GM21390 (cell line): ENCODE data around the gene CDK11B.

Experiments used
- ATAC-seq: cut with Tn5 transposase; IDR thresholded peaks from one replicate; pipeline ENCODE4 v1.9.1; 2021; ENCODE audit not compliant: unreplicated experiment

Gene CDK11B

GRCh38 chr1:1628754-1629429 is 29.9 kb downstream of the CDK11B start:
- ATAC-seq: no peak

DNA sequence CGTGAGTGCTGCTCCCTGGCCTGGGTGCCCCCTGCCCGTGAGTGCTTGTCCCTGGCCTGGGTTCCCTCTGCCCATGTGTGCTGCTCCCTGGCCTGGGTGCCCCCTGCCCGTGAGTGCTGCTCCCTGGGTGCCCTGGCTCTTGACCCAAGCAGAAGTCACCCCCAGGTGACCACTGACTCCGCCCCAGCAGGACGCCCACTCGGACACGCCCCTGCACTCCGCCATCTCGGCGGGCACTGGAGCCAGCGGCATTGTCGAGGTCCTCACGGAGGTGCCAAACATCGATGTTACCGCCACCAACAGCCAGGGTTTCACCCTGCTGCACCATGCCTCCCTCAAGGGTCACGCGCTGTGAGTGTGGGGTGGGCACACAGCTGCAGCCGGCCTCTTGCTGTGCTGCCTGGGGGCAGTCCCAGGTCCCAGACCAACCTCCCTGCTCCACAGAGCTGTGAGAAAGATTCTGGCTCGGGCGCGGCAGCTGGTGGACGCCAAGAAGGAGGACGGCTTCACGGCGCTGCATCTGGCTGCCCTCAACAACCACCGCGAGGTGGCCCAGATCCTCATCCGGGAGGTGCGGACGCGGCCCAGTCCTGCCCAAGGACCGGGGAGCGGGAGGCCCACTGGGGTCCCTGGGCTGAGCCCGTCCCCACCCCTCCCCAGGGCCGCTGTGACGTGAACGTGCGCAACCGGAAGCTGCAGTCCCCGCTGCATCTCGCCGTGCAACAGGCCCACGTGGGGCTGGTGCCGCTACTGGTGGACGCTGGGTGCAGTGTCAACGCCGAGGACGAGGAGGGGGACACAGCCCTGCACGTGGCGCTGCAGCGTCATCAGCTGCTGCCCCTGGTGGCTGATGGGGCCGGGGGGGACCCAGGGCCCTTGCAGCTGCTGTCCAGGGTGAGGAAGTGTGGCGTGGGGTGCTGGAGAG is 30.7 kb downstream of the CDK11B start:
- no peak for ATAC-seq

DNA sequence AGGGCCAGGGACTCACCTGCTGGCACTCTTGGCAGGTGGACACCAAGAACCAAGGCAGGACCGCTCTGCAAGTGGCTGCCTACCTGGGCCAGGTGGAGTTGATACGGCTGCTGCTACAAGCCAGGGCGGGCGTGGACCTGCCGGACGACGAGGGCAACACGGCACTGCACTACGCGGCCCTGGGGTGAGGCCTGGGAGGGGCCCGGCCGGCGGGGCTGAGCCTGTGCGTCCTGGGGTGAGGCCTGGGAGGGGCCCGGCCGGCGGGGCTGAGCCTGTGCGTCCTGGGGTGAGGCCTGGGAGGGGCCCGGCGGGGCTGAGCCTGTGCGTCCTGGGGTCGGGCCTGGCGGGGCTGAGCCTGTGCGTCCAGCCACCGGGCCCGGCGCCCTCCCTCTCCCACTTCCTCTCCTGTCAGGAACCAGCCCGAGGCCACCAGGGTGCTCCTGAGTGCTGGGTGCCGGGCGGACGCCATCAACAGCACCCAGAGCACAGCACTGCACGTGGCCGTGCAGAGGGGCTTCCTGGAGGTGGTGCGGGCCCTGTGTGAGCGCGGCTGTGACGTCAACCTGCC is 31.5 kb downstream of the CDK11B start:
- ATAC-seq: no peak

DNA sequence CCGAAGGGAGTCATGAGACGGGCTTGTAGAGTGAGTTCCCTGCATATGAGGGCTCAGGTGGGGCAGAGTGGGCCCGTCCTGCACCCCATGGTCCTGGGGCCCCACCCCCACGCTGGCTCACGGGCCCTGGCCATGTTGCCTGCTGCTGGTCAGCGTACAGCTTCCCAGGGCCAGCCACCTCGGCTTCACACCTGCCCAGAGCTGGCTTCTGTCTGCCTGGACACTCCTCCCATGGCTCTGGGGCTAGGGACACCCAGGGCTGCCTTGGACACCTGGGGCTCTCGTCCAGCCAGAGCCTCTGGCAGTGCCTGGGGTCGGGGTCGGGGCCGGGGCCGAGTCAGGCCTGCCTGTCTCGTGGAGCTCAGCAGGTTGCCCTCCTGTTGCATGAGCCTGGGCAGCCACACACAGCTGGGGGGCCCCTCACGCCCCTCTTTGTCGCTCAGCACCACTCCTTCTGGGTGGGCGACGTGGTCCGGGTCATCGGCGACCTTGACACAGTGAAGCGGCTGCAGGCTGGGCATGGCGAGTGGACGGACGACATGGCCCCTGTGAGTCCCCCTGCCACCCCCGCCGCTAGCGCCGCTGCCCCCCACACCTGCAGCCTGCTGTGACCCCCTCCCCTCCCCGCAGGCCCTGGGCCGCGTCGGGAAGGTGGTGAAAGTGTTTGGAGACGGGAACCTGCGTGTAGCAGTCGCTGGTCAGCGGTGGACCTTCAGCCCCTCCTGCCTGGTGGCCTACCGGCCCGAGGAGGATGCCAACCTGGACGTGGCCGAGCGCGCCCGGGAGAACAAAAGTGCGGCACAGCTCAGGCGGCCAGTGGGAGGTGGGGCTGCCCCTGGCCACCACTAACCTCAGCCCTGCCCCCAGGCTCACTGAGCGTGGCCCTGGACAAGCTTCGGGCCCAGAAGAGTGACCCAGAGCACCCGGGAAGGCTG is 32.3 kb downstream of the CDK11B start:
- ATAC-seq: no peak

DNA sequence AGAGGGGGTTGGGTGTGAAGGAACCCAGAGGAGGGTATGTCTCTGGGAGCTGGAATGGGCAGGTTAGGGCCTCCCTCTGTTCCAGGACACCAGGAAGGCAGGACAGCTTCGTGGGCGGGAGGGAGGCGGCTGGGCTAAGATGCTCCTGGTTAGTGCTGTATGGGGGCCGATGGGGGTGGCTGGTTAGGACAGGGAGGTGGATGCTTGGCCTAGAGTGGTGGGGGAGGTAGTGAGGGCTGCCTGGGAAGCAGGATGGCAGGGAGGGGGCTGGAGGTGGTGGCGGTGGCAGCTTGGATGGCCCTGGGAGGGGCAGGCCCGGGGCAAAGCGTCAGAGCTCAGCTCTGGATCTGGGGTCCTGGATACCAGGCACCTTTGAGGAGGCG is 33.0 kb downstream of the CDK11B start:
- no peak for ATAC-seq

- ATAC-seq: no peak
These were observed 33.4 kb downstream of the CDK11B start for GRCh38 chr1:1625404-1625775.

GRCh38 chr1:1624443-1625403 is 34.1 kb downstream of the CDK11B start:
- no peak for ATAC-seq

- no peak for ATAC-seq
These were observed 35.0 kb downstream of the CDK11B start for GRCh38 chr1:1623631-1624442.

GRCh38 chr1:1623181-1623630 is 35.6 kb downstream of the CDK11B start:
- ATAC-seq: no peak

GRCh38 chr1:1622788-1623094 is 36.1 kb downstream of the CDK11B start:
- ATAC-seq: no peak

GRCh38 chr1:1622010-1622787 is 36.6 kb downstream of the CDK11B start:
- no peak for ATAC-seq

DNA sequence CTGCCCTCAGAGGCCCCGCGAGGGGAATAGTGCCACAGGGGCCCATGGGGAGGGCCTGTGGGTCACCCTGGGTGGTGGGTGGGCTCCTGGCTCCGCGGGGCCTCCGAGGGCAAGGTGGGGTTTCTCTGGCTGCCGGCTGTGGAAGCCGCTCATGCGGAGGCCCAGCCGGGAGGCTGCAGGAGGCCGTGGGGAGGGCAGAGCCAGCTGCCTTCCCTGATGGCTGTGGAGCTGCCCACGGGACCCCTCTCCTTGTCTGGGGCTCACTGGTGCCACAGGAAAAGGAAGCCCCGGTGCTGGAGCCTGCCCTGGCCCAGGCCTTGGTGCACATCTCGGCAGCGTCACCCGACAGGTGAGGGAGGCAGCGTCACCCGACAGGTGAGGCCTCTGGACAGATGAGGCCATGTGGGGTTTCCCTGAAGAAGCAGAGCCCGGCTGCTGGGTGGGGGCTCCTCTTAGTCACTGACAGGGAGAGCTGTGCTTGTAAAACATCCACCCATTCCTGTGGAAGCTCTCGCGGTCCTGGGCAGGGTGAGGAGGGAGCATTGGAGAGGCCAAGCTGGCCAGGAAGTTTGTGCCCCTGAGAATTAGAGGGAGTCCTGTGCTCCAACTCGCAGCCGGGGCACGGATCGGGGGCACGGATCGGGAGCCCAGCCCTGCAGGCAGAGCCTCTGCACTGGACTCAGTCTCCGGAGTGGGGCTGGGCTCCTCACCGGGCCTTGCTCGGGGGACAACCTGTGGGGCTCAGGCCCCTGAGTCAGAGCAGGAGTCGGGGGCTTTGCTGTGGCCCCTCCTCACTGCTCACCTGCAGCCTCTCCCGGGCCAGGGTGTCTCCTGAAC is 37.4 kb downstream of the CDK11B start:
- ATAC-seq: no peak

DNA sequence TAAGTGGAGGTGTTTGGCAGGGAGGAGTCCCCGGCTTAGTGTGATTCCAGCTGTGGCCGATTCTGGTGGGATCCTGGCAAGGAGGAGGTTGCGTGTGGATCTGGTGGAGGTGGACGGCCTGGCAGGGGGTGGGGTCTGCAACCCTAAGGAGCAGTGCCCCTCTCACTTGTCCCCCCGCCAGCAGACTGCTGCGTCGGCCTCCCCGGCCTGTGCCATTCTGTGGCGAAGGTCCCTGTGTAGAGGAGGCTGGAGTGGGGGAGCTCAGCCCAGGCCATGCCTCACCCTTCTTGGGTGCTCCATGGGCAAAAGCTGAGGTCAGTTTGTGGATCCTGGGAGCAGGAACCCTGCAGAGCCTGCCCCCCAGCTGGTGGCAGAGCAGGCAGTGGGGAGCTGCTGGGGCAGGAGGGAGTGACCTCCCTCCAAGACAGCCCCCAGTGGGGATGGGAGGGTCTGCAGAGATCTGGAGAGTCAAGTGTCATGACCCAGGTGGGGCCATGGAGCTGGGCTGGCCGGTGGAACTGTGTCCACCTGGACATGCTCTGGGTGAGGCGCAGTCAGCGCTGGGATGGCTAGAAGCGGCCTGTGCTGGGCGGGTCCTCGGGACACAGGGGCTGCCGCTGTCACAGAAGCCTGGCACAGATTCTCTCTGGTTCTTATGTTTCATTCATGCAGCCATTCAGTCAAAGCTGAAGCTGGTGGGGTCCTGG is 38.2 kb downstream of the CDK11B start:
- ATAC-seq: no peak

DNA sequence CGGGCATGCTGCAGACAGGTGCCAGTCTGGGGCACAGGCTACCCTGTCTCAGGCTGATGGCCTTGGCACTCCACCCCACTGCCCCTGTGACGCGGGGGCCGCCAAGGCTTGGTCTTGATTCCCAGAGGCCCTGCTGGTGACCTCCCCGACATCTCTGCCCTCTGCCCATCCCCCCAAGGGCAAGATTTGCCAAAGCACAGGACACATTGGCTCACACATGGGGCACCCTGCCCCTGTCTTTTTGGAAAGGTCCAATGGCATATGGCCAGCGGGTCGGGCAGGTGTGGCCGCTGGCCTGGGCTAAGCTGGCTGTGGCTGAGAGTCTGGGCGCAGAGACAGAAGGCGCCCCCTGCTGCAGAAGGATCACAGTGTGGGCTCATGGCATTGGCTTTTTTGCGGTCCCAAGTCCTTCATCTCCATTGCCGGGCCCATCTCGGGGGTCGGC is 38.9 kb downstream of the CDK11B start:
- ATAC-seq: no peak

GRCh38 chr1:1618396-1619068 is 40.3 kb downstream of the CDK11B start:
- ATAC-seq: no peak

DNA sequence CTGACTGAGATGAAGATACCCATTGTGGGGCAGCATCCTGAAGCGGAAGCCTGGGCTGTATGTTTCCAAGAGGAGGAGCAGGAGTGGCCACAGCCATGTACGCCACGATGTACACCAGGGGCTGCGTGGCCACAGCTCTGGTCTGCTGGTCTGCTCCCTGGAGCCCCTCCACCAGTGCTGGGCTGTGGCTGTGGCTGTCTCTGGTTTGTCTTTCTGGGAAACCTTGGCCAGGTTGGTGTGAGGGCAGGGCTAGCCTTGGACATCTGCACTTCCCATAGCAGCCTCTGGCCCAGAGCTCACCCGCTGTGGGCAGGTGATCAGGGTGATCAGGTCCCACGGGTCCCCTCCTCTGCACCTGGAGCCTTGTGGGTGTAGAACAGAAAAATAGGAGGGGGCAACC is 40.9 kb downstream of the CDK11B start:
- no peak for ATAC-seq
